Upper lobe of left lung (tissue), 6 donors: ENCODE results near the gene KMT2D. TPM values are rescaled to one million over a fixed set of nuclear protein-coding genes. Genes with fewer than 3 reads are reported as not detected.

ENCODE experiments used
- ATAC-seq, 2 donors: fragments of 200-7000 bp; cut with Tn5 transposase; one replicate each; pipeline ENCODE4 v1.9.1; 2022; ENCODE audit warnings: mild to moderate bottlenecking in 2 of 2, moderate library complexity in 2 of 2; ENCODE audit not compliant: low FRiP score in 2 of 2
- DNase-seq, 2 donors: peaks; one replicate each; pipeline ENCODE4 v3.0.0-alpha.2; 2019 to 2020
- H3K27ac ChIP-seq, 4 donors: fragments of 200-600 bp; sonication (generic); one replicate each; pipeline ENCODE4 v1.5.1; 2016 to 2019
- H3K27me3 ChIP-seq, 4 donors: fragments of 200-600 bp; sonication (generic); one replicate each; pipeline ENCODE4 v1.5.1; 2017 to 2019
- H3K36me3 ChIP-seq, 4 donors: fragments of 200-600 bp; sonication (generic); one replicate each; pipeline ENCODE4 v1.5.1; 2016 to 2019
- H3K4me1 ChIP-seq, 4 donors: fragments of 200-600 bp; sonication (generic); one replicate each; pipeline ENCODE4 v1.5.1; 2018 to 2019
- H3K4me3 ChIP-seq, 4 donors: fragments of 200-600 bp; sonication (generic); one replicate each; pipeline ENCODE4 v1.5.1; 2017 to 2019; ENCODE audit warnings: mild to moderate bottlenecking in 2 of 4, moderate library complexity in 1 of 4
- H3K9me3 ChIP-seq, 4 donors: fragments of 200-600 bp; sonication (generic); one replicate each; pipeline ENCODE4 v1.5.1; 2018 to 2019
- EP300 ChIP-seq, 4 donors: sonication (generic); formaldehyde crosslinking; IDR thresholded peaks; one replicate each; pipeline ENCODE4 v1.5.1; 2017; ENCODE audit warnings: antibody characterized with exemption in 4 of 4, control low read depth in 2 of 4
- POLR2A ChIP-seq, 4 donors: fragments of 450-650 bp; IDR thresholded peaks; one replicate each; pipeline ENCODE4 v1.5.1; 2016 to 2017; ENCODE audit warnings: antibody characterized with exemption in 4 of 4, mild to moderate bottlenecking in 2 of 4
- POLR2AphosphoS5 ChIP-seq, 2 donors: sonication (generic); formaldehyde crosslinking; IDR thresholded peaks; one replicate each; pipeline ENCODE4 v1.5.1; 2017; ENCODE audit warnings: antibody characterized with exemption in 2 of 2
- WGBS, 2 donors: methylation state at CpG; one replicate each; pipeline ENCODE4 v1.1.5; 2017 to 2018; 5-methylcytosine and 5-hydroxymethylcytosine counted together
- total RNA-seq, 6 donors: library from RNA; depleted of rRNA in 4 of 6; stranded (reverse); fragments of >200 nt in 4 of 6; gene quantifications; one replicate each; pipeline versions ENCODE4 v1.1.0 to v1.2.1, GENCODE V29; 2016 to 2021
- TF ChIP-seq, protein P1 (sequence below), 6 experiments: fragments of 450-650 bp in 4 of 6; fragments of 200-600 bp in 2 of 6; sonication (generic) in 2 of 6; IDR thresholded peaks; one replicate each; pipeline ENCODE4 v1.5.1; 2016 to 2019; ENCODE audit warnings: antibody characterized with exemption in 6 of 6
- donor health status: DM: no; HTN: no; CAD: no; lungs with moderate emphysema.
- donor health status: DM: no; HTN: yes; CAD: no; lungs with severe emphysema.

The KMT2D gene
- total RNA-seq, 6 donors from 2014 or later: 91.5 to 250 (median 112) TPM

GRCh38 chr12:49043856-49044258 lies 16.7 kb downstream of the KMT2D start:
- H3K36me3 ChIP-seq: peaks cover 79 to 100% (median 99%) of the 10 kb centered on the region in 4 donors
- no peak overlapping the region for H3K4me3 ChIP-seq
- WGBS, 2 donors: 58 to 64% methylated on average over 11 of the region's 11 CpGs
- peak; percentile 44 to 59 for ATAC-seq
- H3K9me3 ChIP-seq: no peaks in the 10 kb centered on the region
- no peaks in the 10 kb centered on the region for H3K4me1 ChIP-seq
- peak in 1 of 2 donors; percentile 56 for DNase-seq
- no peak overlapping the region for H3K27ac ChIP-seq
- H3K27me3 ChIP-seq: no peaks in the 10 kb centered on the region
- TF ChIP-seq EP300 (IDR thresholded peaks at IDR 0.05) (no peak), POLR2A (IDR thresholded peaks at IDR 0.05) (no peak)
- TF ChIP-seq, protein P1, sequence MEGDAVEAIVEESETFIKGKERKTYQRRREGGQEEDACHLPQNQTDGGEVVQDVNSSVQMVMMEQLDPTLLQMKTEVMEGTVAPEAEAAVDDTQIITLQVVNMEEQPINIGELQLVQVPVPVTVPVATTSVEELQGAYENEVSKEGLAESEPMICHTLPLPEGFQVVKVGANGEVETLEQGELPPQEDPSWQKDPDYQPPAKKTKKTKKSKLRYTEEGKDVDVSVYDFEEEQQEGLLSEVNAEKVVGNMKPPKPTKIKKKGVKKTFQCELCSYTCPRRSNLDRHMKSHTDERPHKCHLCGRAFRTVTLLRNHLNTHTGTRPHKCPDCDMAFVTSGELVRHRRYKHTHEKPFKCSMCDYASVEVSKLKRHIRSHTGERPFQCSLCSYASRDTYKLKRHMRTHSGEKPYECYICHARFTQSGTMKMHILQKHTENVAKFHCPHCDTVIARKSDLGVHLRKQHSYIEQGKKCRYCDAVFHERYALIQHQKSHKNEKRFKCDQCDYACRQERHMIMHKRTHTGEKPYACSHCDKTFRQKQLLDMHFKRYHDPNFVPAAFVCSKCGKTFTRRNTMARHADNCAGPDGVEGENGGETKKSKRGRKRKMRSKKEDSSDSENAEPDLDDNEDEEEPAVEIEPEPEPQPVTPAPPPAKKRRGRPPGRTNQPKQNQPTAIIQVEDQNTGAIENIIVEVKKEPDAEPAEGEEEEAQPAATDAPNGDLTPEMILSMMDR (IDR thresholded peaks at IDR 0.05): peak; percentile 48 to 63 (median 56)

GRCh38 chr12:49043241-49043640 lies 17.4 kb downstream of the KMT2D start:
- Histone ChIP-seq H3K36me3 (peaks cover 79 to 100% (median 99%) of the 10 kb centered on the region in 4 donors), H3K4me3 (no peak overlapping the region), H3K9me3 (no peaks in the 10 kb centered on the region), H3K27me3 (no peaks in the 10 kb centered on the region), H3K4me1 (no peaks in the 10 kb centered on the region), H3K27ac (no peak overlapping the region)
- TF ChIP-seq POLR2AphosphoS5 (IDR thresholded peaks at IDR 0.05) (no peak), POLR2A (IDR thresholded peaks at IDR 0.05) (no peak), EP300 (IDR thresholded peaks at IDR 0.05) (no peak)
- TF ChIP-seq, protein P1 (IDR thresholded peaks at IDR 0.05): no peak
- DNase-seq (no peak), ATAC-seq (no peak)
- WGBS, 2 donors: 97% methylated on average over 4 of the region's 4 CpGs; no CpG with 5 or more reads in 1 of the 2 donors

DNA sequence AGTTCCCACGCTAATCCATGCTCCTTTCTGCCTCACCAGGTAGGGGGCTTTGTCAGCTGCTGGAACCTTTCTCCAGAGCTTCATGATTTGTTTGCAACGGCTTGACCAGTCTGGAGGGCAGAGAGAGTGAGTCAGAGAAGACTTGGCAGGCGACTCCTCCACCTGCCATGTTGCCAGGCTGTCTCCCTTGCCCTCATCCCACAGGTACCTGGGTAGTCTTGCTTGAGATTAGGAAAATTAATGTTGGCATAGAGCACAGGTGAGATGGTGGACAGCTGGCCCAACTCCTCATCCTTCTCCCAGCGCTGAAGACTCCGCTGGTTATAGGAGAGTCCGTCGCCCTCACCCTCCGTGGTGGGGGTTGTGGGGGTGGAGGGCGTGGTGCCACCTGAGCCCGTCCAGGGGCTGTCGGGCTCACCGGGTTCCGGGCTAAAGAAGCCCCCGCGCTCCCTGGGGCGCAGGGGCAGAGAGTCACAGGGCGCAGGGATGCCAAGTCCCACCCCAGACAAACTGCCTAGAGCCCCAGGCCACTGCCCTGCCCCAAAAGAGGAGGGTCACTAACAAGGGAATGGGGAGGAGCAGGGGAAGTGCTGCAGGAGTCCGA lies 18.6 kb downstream of the KMT2D start:
- H3K9me3 ChIP-seq: no peaks in the 10 kb centered on the region
- no peak overlapping the region for H3K27ac ChIP-seq
- no peak overlapping the region for H3K4me3 ChIP-seq
- ATAC-seq (no peak), DNase-seq (no peak)
- TF ChIP-seq POLR2AphosphoS5 (IDR thresholded peaks at IDR 0.05): no peak
- TF ChIP-seq, protein P1 (IDR thresholded peaks at IDR 0.05): no peak
- TF ChIP-seq POLR2A (IDR thresholded peaks at IDR 0.05): no peak
- no peak for TF ChIP-seq EP300 (IDR thresholded peaks at IDR 0.05)
- no peaks in the 10 kb centered on the region for H3K27me3 ChIP-seq
- whole genome bisulfite sequencing, 2 donors: 92 to 94% methylated on average over 18 of the region's 18 CpGs
- peaks cover 86 to 100% (median 100%) of the 10 kb centered on the region in 4 donors for H3K36me3 ChIP-seq
- H3K4me1 ChIP-seq: no peaks in the 10 kb centered on the region

- WGBS, 2 donors: 92 to 96% methylated on average over 13 to 20 of the region's 31 CpGs
- TF ChIP-seq EP300 (IDR thresholded peaks at IDR 0.05) (no peak), POLR2AphosphoS5 (IDR thresholded peaks at IDR 0.05) (no peak), POLR2A (IDR thresholded peaks at IDR 0.05) (no peak)
- TF ChIP-seq, protein P1 (IDR thresholded peaks at IDR 0.05): no peak
- Histone ChIP-seq H3K4me1 (no peaks in the 10 kb centered on the region), H3K4me3 (no peak overlapping the region), H3K27ac (no peak overlapping the region), H3K36me3 (peaks cover 82 to 99% (median 98%) of the 10 kb centered on the region in 4 donors), H3K9me3 (no peaks in the 10 kb centered on the region), H3K27me3 (no peaks in the 10 kb centered on the region)
- ATAC-seq (no peak), DNase-seq (peak in 1 of 2 donors; percentile 74)
Observed at GRCh38 chr12:49041036-49041880, 19.3 kb downstream of the KMT2D start.
